GM19452 (cell line): Measurements from ENCODE around the gene TMTC2.

Experiments used
- ATAC-seq: cut with Tn5 transposase; IDR thresholded peaks from one replicate; pipeline ENCODE4 v1.9.1; 2021; ENCODE audit not compliant: unreplicated experiment

Gene TMTC2

DNA sequence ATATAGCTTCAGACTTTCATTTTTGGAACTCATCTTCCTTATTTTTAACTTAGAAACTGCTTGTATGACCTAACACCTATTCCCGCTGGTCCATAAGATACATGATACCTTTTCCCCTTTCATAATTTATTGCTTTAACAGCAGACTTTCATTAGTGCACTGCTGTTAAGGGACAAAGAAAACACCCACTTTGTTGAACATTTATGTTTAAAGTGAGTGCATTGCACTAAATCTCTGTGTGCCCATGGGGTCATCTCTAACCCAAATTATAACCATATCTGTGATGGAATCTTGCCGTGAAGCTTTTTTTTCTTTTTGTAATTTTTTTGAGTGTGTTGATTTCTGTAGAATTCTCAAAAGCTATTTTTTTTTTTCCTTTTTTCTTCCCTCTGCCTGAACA is 261.8 kb downstream of the TMTC2 start:
- ATAC-seq = no peak

DNA sequence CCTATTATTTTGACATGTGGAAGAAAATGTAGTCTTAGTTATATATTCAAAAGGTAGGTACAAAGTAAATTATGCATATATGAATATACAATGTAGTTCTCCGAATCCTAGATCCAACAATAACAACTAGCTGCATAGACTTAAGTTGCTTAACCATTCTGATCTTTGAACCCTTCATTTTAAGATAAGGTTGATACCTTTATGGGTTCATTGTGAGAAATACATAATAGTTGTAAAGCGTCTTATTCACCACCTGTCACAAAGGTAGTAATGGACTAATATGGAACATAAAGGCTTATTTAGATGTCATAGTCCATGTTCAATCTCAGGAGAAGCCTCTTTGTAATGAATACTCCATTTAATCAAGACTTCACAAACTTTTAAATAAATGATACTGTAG is 263.6 kb downstream of the TMTC2 start:
- no peak for ATAC-seq

DNA sequence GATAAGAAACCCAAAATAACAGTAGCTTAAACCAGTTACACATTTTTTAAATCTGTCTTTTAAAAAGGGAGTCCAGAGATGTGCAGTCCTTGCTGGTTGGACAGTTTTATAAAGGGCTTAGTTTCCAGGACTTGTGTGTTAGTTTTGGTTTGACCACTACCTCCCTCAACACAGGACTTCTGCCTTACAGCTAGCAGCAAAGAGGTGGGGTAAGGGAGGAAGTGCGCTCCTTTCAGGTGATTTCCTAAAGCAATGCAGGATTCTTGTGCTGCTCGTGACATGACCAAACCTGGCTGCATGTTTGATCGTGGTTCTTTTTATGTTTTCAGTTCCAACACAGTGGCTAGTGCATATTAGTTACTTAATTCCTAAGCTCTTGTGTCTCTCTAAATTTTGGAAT is 266.2 kb downstream of the TMTC2 start:
- ATAC-seq = peak; percentile 66

DNA sequence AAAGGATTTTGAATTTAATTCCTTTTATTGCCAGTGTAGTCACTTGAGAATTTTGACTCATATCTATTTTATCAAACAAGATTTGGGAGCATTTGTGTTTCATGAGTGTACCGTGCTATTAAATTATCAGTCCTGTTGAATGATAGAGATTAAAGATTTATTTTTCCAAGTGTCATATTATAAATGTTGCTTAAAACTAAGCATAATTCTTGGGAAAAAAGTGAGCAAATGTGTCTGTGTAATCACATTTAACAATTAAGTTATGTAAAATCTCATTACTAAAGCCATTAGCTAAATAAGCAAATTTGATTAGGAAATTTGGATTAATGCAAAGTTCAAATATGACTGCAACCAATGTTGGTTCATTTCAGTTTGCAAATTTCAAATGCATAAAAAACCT is 266.7 kb downstream of the TMTC2 start:
- no peak for ATAC-seq

DNA sequence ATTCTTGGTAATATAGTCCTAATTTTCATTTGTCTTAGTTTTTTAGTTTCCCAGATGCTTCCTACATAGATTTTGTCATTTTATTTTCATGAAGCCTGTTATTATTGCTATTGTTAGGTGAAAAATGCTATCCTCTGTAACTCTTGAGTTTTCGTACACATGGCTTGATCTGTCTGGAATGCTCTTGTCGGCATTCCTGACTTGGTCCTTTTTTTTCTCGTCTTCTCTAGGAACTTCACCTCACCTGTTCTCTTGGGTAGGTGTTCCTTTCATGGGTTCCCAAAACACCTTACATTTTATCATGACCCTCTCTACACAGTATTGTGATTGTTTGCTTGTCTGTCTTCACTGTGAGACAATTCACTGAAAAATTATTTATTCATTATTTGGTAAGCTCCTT is 267.4 kb downstream of the TMTC2 start:
- no peak for ATAC-seq

DNA sequence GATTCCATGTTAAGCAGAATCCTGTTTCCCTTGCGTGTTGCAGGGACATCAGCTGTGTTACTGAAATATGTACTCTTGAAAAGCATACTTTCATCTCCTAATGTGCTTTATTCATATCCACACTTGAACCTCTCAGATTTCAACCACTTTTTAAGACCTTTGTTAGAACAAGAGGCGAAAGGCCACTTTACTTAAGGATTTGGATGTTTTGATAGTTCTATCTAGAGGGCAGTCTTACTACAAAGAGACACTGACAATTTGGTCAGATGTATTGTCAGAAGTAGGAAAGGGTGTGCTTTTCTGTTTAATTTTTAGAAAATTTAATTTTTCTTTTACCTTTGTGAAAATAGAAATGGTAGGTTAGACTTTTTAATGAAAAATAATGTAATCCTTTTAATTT is 267.9 kb downstream of the TMTC2 start:
- ATAC-seq = no peak

DNA sequence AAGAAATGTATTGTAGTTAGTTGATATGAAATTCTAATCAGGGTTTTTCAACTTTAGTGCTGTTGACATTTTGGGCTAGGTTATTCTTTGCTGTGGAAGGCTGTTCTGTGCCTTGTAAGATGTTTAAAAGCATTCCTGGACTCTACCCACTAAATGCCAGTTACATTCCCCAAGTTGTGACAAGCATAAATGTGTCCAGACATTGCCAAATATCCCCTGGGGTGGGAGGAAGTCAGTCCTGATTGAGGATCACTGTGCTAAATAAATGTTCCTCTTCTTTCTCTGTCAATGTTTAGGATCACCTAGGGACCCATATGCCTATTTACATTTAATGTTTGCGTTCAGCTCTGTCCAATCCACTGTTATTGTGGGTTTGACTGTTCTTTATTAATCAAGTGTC is 268.3 kb downstream of the TMTC2 start:
- ATAC-seq = no peak

DNA sequence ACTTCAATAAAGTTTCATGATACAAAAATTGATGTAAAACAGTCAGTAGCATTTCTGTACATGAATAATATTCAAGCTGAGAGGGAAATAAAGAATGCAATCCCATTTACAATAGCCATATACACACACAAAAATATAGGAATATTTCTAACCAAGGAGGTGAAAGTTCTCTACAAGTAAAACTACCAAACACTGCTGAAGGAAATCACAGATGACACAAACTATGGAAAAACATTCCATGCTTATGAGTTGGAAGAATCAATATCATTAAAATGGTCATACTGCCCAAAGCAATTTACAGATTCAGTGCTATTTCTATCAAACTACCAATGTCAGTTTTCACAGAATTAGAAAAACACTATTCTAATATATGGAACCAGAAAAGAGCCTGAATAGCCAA is 272.3 kb downstream of the TMTC2 start:
- no peak for ATAC-seq

DNA sequence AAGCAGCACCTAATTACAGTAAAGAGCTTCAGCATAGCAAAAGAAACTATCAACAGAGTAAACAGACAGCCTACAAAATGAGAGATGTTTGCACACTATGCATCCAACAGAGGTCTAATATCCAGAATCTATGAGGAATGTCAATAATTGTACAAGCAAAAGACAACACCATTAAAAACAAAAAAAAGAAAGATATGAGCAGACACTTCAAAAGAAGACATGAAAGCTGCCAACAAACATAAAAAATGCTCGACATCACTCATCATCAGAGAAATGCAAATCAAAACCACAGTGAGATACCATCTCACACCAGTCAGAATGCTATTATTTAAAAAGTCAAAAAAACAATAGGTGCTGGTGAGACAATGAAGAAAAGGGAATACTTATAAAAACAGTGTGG is 273.1 kb downstream of the TMTC2 start:
- ATAC-seq = no peak

DNA sequence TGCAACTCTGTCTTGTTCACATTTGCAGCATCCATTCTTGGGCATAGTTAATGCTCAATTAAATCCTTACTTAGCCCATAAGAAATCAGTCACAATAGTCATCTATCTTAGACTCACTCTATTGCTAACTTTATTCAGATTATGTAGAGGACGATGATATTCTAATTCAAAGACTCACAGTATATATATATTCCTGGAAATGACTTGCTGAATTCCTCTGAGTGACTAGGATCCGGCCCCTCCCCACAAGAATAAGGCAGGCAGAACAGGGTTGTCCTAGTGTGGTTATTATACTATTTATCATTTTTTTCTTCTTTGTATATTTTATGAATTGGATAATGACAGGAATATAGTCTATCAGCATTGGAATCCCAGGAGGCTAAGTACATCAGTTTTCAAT is 275.1 kb downstream of the TMTC2 start:
- ATAC-seq = no peak

DNA sequence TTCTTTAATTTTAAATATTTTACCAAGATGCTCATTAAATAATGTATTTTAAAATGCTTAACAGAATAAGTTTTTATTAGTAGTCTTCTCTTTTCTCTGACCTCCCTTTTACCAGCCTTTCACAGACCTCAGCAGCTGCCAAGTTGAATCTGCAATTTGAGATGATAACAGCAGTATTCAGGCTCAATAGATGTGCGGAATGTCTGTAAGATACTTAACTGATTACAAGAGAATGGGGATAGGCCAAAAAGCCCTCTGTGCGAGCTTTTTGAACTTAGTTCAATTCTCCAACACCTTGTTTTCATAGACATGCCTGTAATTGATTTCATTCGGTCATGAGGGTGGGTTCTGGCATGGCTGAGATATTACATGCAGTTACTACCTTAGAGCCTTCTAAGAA is 277.2 kb downstream of the TMTC2 start:
- no peak for ATAC-seq

DNA sequence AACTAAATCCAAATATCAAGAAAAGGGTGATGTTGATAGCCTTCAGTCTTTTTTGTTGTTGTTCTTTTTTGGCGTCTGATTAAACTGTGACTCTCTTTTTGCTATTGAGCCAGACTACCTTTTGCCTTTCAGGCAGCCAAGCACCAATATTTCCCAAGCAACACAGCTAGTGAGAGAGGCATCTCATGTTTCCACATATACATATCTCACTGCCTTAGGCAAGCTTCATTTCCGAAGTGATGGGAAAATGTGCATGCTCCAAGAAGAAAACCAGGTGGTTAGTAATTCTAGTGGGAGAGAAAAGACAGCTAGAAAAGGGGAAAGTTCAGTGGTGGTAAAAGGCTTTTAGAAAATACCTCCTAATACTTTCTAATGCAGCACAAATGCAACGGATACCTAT is 277.7 kb downstream of the TMTC2 start:
- ATAC-seq = no peak

DNA sequence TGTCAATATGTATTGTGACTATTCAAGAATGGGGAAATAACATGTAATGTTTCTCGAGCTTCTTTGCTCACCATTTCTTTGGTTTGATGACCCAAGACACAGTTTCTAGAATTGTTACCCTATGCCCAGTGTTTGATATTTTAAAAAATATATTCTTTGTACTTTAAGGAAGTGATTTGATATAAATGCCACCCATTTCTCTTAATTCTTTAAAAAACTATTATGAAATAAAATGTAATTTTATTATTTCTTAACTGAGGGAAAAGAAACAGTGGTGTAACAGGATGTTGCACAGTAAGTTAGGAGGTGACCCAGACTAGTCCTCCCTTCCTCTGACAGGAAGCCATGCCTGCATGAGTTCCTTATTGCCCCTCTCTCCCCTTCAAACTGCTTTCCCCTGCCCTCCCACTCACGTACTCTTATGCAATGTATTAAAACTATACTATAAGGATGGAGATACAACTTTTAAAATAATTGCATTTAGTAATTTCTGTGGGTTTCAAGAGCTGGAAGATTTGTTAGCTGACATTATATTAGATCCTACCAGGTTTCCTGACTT is 279.4 kb downstream of the TMTC2 start:
- no peak for ATAC-seq

DNA sequence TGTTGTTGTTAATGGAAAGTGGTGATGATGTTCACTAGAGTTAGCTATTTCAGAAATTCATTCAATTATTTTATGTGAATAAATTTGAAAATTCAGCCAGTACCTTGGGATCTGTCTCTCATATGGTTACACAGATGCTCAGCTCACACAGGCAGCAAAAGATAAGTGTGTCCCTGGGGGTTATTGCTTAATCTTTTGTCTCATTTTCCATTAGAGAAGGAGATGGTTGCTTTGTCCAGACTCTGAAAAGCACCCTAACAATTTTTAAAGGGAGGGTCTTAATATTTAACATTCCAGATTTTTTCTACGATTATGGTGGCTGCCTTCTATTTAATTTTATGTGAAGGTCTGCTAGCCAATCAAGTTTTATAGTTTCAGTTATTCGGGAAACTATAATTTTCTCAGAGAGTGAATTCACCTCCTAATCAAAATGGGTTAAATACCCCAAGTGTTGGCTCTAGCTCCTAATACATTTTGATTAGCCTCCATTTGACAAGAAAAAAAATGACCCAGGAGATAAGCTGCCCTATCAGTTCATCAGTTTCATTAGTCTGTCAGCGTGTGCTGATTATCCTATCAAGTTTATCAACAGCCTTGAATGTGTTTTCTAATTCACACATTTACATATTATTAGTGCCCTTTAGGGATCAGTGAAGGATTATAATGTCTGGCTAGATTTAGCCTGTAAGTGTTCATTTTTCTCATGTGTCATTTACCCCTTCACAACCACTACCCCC is 282.1 kb downstream of the TMTC2 start:
- ATAC-seq = no peak

DNA sequence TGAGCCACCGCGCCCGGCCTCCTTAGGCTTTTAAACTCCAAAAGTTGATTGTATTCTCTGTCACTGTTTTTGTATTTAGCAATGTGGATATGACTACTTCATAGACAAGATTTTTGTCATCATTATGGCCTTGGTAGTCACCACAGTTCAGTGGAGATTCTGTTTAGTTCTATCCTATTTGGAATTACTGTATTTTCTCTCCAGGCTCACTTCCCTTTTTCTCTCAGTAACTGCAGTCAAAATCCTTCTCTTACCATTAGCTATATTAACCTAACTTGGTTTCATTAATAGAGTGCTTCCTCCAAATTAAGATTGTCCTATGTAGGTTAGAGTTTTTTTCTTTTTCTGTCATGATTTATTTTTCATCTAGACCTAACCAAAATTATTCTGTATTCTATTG is 283.9 kb downstream of the TMTC2 start:
- no peak for ATAC-seq

DNA sequence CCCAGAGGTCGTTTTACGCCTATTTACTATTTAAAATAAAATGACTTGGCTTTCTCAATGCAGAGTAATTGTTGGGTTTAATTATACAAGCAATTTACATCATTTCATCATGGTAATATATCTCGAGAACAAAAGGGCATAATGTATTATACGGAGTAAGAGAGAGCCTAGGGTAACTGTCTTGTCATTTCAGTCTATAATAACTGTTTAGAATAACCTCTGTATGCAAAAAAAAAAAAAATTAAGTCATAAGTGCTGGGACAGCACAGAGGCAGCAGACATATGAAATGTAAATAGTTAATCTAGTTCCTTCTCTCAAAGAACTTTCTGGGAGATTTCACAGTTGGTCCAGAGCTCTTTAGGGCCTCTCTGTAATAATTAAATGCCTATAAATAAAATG is 284.9 kb downstream of the TMTC2 start:
- no peak for ATAC-seq

DNA sequence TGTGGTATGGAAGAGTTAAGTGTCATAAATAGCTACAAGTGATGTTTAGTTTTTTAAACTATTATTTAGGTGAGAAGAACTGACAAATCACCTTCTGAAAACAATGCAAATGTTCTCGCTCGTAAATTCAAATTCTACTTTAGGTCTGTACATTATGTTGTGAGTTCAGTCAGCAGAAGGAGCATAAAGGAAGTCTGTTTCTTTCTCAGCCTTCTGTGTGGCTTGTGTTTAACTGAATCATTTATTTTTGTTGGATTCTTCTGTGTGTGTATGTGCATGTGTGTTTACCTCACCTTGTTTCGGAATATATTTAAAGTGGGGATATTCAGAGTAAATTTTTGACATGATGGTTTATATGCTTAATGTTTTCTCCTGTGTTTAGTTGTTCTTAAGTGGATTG is 285.9 kb downstream of the TMTC2 start:
- ATAC-seq = no peak

DNA sequence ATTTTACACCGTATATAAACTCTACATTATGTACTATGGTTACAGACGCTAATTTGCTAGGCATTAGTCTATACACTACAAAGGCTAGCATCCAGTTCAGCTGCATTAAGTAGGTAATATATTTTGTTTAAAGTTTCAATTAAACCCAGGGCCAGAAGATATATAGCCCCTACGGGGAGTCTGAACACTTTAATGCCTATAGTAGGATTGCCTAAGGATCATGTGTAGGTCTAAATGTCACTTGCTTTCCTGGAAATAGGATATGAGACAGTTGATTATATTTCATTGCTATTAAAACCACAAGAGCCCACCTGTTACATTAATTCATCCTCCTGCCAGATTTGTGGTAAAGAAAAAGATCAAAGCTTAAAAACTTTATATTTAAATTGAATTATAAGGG is 286.9 kb downstream of the TMTC2 start:
- ATAC-seq = no peak

DNA sequence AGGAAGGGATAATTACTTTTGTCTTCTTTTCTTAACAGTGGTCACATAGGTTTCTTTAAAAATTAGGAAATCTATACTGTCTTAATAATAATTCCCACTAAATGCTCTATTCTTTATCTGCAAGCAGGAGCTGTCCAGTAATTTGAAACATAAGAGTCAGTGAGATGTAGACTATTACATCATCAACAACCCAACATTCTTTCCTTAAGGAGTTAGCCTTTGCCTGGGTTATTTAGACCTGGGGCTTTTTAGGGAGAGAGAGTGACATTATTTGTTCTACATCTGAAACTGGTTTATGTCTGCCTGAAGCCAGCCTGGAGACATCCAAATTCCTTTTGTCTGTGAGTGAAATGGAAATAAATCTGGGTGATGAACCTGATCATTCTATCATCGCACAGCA is 294.4 kb downstream of the TMTC2 start:
- no peak for ATAC-seq

DNA sequence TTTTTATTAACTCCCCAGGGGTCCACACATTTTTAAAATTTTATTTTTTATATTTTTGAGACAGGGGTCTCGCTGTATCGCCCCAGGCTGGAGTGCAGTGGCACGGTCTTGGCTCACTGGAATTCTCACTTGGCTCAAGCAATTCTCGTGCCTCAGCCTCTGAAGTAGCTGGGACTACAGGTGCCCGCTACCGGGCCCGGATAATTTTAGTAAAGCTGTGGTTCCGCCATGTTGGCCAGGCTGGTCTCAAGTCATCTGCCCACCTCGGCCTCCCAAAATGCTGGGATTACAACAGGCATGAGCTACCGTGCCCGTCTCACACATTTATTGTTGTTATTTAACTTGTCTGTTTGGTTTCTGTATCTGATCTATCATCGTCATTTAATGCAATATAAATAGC is 307.4 kb downstream of the TMTC2 start:
- ATAC-seq = no peak

DNA sequence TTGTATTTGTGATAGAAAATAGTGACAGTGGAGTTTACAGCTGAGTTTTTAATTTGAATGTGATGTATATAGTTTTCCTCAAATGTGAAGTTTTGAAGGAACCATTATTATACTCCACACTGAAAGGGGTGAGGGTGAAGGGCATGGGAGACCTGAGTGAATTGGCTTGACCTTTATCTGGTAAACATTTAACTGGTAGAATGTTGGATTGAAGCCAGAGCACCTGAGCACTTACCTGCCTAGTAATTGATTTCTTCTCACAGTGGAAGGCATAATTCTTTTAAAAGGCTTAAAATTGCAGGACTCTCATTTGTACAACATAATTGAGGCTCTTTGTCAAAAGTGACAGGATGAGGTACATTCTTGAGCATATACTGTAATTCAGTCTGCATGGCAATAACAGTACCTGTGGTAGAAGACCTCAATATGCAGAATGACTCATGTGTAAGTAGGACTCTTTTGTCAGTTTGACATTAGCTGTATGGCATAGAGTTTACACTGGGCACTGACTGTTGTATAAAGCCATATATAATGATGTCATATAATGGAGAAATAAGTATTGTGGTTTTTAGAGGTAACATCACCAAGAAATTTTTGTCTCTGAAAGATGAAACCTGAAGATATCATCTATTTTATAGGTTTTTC is 309.6 kb downstream of the TMTC2 start:
- peak; percentile 85 for ATAC-seq

DNA sequence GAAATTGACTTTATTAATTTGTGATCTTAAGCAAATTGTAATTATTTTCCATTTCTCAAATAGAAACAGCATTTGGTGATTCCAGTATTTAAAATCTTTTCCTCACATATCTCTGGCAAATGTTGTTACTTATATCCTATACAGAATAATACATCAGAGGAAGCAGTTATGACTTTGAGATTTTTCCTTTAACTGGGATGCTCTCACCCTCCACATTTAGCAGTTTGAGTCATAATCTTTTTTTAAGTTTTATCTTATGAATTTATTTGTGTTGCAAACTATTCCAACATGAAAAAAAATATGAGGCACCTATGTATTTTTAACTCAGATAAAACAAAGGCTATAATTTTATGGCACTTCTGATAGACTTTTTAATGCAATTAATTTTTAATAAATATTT is 311.8 kb downstream of the TMTC2 start:
- no peak for ATAC-seq

DNA sequence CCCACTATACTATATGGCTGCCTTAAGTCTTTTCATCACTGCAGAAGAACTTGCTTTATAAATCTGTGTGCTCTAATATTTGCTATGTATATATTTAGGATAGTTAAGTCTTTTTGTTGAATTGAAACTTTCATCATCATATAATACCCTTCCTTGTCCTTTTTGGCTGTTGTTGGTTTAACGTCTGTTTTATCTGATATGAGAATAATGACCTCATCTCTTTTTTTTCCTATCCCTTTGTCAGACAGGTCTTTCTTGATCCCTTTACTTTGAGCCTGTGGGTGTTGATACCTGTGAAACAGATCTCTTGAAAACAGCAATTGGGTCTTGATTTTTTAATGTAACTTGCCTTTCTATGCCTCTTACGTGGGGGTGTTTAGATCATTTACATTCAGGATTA is 316.3 kb downstream of the TMTC2 start:
- no peak for ATAC-seq
